Left cardiac atrium (tissue), 4 donors: Measurements from ENCODE around the gene PBOV1. TPM values are rescaled to one million over a fixed set of nuclear protein-coding genes. Genes with fewer than 3 reads are reported as not detected.
A peak's percentile ranks its signal among the peaks of the same experiment; 100 is the strongest.
"Not testable (repeated sequence)": the region's sequence is repeated elsewhere in the genome, so short reads cannot be mapped to it uniquely, and the experiment has no call there.

ENCODE experiments used
- ATAC-seq, 2 donors: fragments of 200-7000 bp; cut with Tn5 transposase; one replicate each; pipeline ENCODE4 v1.9.1; 2020; ENCODE audit warnings: mild to moderate bottlenecking in 2 of 2, moderate library complexity in 2 of 2
- DNase-seq: peaks from one replicate; pipeline ENCODE4 v3.0.0-alpha.2; 2020
- intact Hi-C, 2 donors: fragments of 100-400 bp; cut with DNase I; formaldehyde crosslinking; loops; one replicate each; pipeline versions ENCODE4 v1.14.1 to v1.15.1; 2022 to 2023
- total RNA-seq, 2 donors: library from RNA; stranded (reverse); fragmentation: NEBNext Ultra II Directional; extraction: Animal tissue kit (Norgen Biotek cat#: 25700); gene quantifications; one replicate each; pipeline ENCODE4 v1.2.1, GENCODE V29; 2021
- donor health status: DM: no; HTN: yes; CAD: no.
- donor health status: DM: no; HTN: yes; CAD: no; lungs with severe emphysema.
- donor health status: DM: yes; HTN: yes; CAD: no.
- donor health status: Dilated cardiomyopathy.

PBOV1 gene
- total RNA-seq, 2 donors from 2014 or later: not detected

GRCh38 chr6:138212530-138212929 is 5.8 kb downstream of the PBOV1 start:
- DNase-seq, intact Hi-C loops, ATAC-seq: not testable (repeated sequence)

- intact Hi-C loops: no loop called here
- DNase-seq (no peak), ATAC-seq (no peak)
These were observed 6.7 kb downstream of the PBOV1 start for GRCh38 chr6:138211601-138212000.

GRCh38 chr6:138211048-138211581 is 7.2 kb downstream of the PBOV1 start:
- no peak for ATAC-seq
- DNase-seq: no peak
- intact Hi-C loops: no loop called here

GRCh38 chr6:138206862-138207261 is 11.4 kb downstream of the PBOV1 start:
- ATAC-seq (no peak), DNase-seq (no peak)
- intact Hi-C loops: no loop called here

- intact Hi-C loops: no loop called here
- DNase-seq: no peak
- no peak for ATAC-seq
These were observed 12.7 kb downstream of the PBOV1 start for GRCh38 chr6:138205437-138206094.

- no peak for DNase-seq
- intact Hi-C loops: no loop called here
These were observed 13.4 kb downstream of the PBOV1 start for GRCh38 chr6:138204792-138205384.

GRCh38 chr6:138204303-138204702 is 14.0 kb downstream of the PBOV1 start:
- DNase-seq (no peak), ATAC-seq (no peak)
- intact Hi-C loops: no loop called here

More at GRCh38 chr6:138204792-138205384, 13.4 kb downstream of the PBOV1 start:
- no peak for ATAC-seq

GRCh38 chr6:138203315-138203714 is 15.0 kb downstream of the PBOV1 start:
- intact Hi-C loops: no loop called here
- ATAC-seq (no peak), DNase-seq (no peak)

- ATAC-seq (no peak), DNase-seq (no peak)
- intact Hi-C loops: no loop called here
These were observed 16.5 kb downstream of the PBOV1 start for GRCh38 chr6:138201836-138202235.

GRCh38 chr6:138198430-138199091 is 19.7 kb downstream of the PBOV1 start:
- intact Hi-C loops: no loop called here
- no peak for ATAC-seq
- no peak for DNase-seq

- DNase-seq (no peak), ATAC-seq (no peak)
- intact Hi-C loops: no loop called here
These were observed 20.7 kb downstream of the PBOV1 start for GRCh38 chr6:138197570-138197969.

- ATAC-seq (no peak), DNase-seq (no peak)
- intact Hi-C loops: no loop called here
These were observed 22.1 kb downstream of the PBOV1 start for GRCh38 chr6:138196122-138196738.

- no peak for ATAC-seq
- intact Hi-C loops: no loop called here
- DNase-seq: no peak
These were observed 24.0 kb downstream of the PBOV1 start for GRCh38 chr6:138194287-138194686.

GRCh38 chr6:138188278-138188941 is 29.9 kb downstream of the PBOV1 start:
- ATAC-seq: no peak
- DNase-seq: no peak
- intact Hi-C loops: no loop called here

- DNase-seq: no peak
- intact Hi-C loops: no loop called here
- no peak for ATAC-seq
These were observed 31.1 kb downstream of the PBOV1 start for GRCh38 chr6:138187156-138187555.

- intact Hi-C loops: no loop called here
- DNase-seq (no peak), ATAC-seq (no peak)
These were observed 34.1 kb downstream of the PBOV1 start for GRCh38 chr6:138184230-138184629.

GRCh38 chr6:138183790-138184134 is 34.5 kb downstream of the PBOV1 start:
- no peak for DNase-seq
- intact Hi-C loops: no loop called here
- ATAC-seq: no peak

GRCh38 chr6:138182939-138183789 is 35.1 kb downstream of the PBOV1 start:
- intact Hi-C loops: no loop called here
- DNase-seq (no peak), ATAC-seq (peak in 1 of 2 donors; percentile 35)
